ENCODE results near the gene SPPL2C.

SPPL2C gene

GRCh38 chr17:45873728-45874127 is 29.0 kb downstream of the SPPL2C start (continued):
- no peak for TF ChIP-seq ZFP3 (CRISPR knock-in tag; IDR thresholded peaks at IDR 0.05)
- TF ChIP-seq TOX (CRISPR knock-in tag; IDR thresholded peaks at IDR 0.05; ENCODE audit: borderline replicate concordance) = no peak
- TF ChIP-seq ESRRG (CRISPR knock-in tag; IDR thresholded peaks at IDR 0.05) = no peak
- no peak for TF ChIP-seq SNAI2 (CRISPR knock-in tag; IDR thresholded peaks at IDR 0.05)
- no peak for TF ChIP-seq GLIS3 (CRISPR knock-in tag; IDR thresholded peaks at IDR 0.05)

- TF ChIP-seq PATZ1 (CRISPR knock-in tag; IDR thresholded peaks at IDR 0.05; ENCODE audit: borderline replicate concordance) = no peak
- no peak for TF ChIP-seq ZC3H10 (CRISPR knock-in tag; IDR thresholded peaks at IDR 0.05)
- no peak for TF ChIP-seq ARNTL (CRISPR knock-in tag; IDR thresholded peaks at IDR 0.05; ENCODE audit: borderline replicate concordance, low read depth)
- TF ChIP-seq TCF4 (CRISPR knock-in tag; IDR thresholded peaks at IDR 0.05; ENCODE audit: borderline replicate concordance) = no peak
- no peak for TF ChIP-seq SNAI2 (CRISPR knock-in tag; IDR thresholded peaks at IDR 0.05)
- no peak for TF ChIP-seq ZFP30 (CRISPR knock-in tag; IDR thresholded peaks at IDR 0.05)
- TF ChIP-seq ESRRG (CRISPR knock-in tag; IDR thresholded peaks at IDR 0.05) = no peak
- TF ChIP-seq GLIS3 (CRISPR knock-in tag; IDR thresholded peaks at IDR 0.05) = no peak
- no peak for TF ChIP-seq CSRNP3 (CRISPR knock-in tag; IDR thresholded peaks at IDR 0.05)
- TF ChIP-seq CREB5 (CRISPR knock-in tag; IDR thresholded peaks at IDR 0.05; ENCODE audit: low read depth) = no peak
- TF ChIP-seq ZFP3 (CRISPR knock-in tag; IDR thresholded peaks at IDR 0.05) = no peak
- no peak for TF ChIP-seq RARB (CRISPR knock-in tag; IDR thresholded peaks at IDR 0.05)
- no peak for TF ChIP-seq TSHZ2 (CRISPR knock-in tag; IDR thresholded peaks at IDR 0.05)
- TF ChIP-seq PPARA (CRISPR knock-in tag; IDR thresholded peaks at IDR 0.05; ENCODE audit: borderline replicate concordance) = no peak
- ATAC-seq = no peak
Observed at GRCh38 chr17:45874151-45874550, 29.5 kb downstream of the SPPL2C start.

- no peak for ATAC-seq
- no peak for TF ChIP-seq SNAI2 (CRISPR knock-in tag; IDR thresholded peaks at IDR 0.05)
- TF ChIP-seq GLIS3 (CRISPR knock-in tag; IDR thresholded peaks at IDR 0.05) = no peak
- no peak for TF ChIP-seq RARB (CRISPR knock-in tag; IDR thresholded peaks at IDR 0.05)
Observed at GRCh38 chr17:45876539-45876938, 31.9 kb downstream of the SPPL2C start.

- no peak for ATAC-seq
- no peak for TF ChIP-seq PATZ1 (CRISPR knock-in tag; IDR thresholded peaks at IDR 0.05; ENCODE audit: borderline replicate concordance)
- no peak for TF ChIP-seq TSHZ2 (CRISPR knock-in tag; IDR thresholded peaks at IDR 0.05)
- TF ChIP-seq TOX (CRISPR knock-in tag; IDR thresholded peaks at IDR 0.05; ENCODE audit: borderline replicate concordance) = no peak
- TF ChIP-seq BACH2 (CRISPR knock-in tag; IDR thresholded peaks at IDR 0.05; ENCODE audit: borderline replicate concordance) = no peak
- no peak for TF ChIP-seq RARB (CRISPR knock-in tag; IDR thresholded peaks at IDR 0.05)
- TF ChIP-seq CSRNP3 (CRISPR knock-in tag; IDR thresholded peaks at IDR 0.05) = no peak
- no peak for TF ChIP-seq ZNF8 (CRISPR knock-in tag; IDR thresholded peaks at IDR 0.05)
- TF ChIP-seq CREB5 (CRISPR knock-in tag; IDR thresholded peaks at IDR 0.05; ENCODE audit: low read depth) = no peak
- TF ChIP-seq ZC3H10 (CRISPR knock-in tag; IDR thresholded peaks at IDR 0.05) = no peak
- no peak for TF ChIP-seq ZNF565 (CRISPR knock-in tag; conservative IDR thresholded peaks at IDR 0.05; ENCODE audit: low read depth)
- no peak for TF ChIP-seq ARNTL (CRISPR knock-in tag; IDR thresholded peaks at IDR 0.05; ENCODE audit: borderline replicate concordance, low read depth)
- no peak for TF ChIP-seq ESRRG (CRISPR knock-in tag; IDR thresholded peaks at IDR 0.05)
- TF ChIP-seq CSDC2 (CRISPR knock-in tag; IDR thresholded peaks at IDR 0.05) = no peak
Observed at GRCh38 chr17:45877467-45877866, 32.8 kb downstream of the SPPL2C start.
